ENCODE measurements around the gene INCA1. TPM values are rescaled to one million over a fixed set of nuclear protein-coding genes. Genes with fewer than 3 reads are reported as not detected.
A peak's percentile ranks its signal among the peaks of the same experiment; 100 is the strongest.

INCA1 gene
- total and polyA plus RNA-seq, 2 of the 13 experiments (the other 11 are each of a cell fraction or from before 2014, with no cell fraction given), result 0.93 to 2.6 TPM

DNA sequence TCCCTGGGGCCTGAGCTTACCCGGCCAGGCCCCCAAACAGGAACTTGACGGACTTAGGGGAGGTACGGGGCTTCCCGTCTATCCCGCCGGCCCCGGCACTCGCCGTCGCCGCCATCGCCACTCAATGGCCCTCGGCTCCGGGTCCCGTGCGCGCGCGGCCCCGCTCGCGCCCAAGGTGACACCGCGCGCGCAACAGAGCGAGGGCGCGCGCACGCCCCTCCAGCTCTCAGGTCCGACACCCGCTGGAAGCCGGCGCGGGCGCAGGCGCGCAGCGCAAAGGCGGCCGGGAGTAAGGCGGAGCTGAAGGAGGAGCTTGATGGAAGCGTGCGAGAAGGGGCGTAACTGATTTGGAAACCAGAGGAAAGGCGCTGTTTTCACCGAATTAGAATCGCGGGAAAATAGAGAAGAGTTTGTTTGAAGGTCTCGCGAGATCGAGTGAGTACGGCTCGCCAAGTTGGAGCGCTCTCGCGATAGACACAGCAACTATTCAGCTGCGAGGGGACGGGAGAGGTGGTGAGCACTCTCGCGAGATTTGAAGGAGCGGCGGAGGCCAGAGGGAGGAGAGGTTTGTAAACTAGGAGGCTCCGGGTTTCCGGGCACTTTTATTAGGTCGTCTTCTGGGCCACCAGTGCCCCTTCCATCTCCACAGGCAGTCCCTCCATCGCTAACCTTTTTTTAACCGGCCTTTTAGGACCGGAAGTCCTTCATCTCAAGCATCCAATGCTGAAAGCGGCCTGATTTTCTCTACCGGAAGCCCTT is 57.3 kb downstream of the INCA1 start, which contains the start of the genes RNF167 and SLC25A11 (continued):
- no peak for TF ChIP-seq ZNF841 (CRISPR knock-in tag; IDR thresholded peaks at IDR 0.05; ENCODE audit: borderline replicate concordance)
- peak; percentile 49 for TF ChIP-seq IKZF4 (CRISPR knock-in tag; IDR thresholded peaks at IDR 0.05; ENCODE audit: borderline replicate concordance, low read depth, not compliant biosample characterization)
- TF ChIP-seq, protein P1, sequence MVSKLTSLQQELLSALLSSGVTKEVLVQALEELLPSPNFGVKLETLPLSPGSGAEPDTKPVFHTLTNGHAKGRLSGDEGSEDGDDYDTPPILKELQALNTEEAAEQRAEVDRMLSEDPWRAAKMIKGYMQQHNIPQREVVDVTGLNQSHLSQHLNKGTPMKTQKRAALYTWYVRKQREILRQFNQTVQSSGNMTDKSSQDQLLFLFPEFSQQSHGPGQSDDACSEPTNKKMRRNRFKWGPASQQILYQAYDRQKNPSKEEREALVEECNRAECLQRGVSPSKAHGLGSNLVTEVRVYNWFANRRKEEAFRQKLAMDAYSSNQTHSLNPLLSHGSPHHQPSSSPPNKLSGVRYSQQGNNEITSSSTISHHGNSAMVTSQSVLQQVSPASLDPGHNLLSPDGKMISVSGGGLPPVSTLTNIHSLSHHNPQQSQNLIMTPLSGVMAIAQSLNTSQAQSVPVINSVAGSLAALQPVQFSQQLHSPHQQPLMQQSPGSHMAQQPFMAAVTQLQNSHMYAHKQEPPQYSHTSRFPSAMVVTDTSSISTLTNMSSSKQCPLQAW (CRISPR knock-in tag; IDR thresholded peaks at IDR 0.05), result peak; percentile 40; the same call in 1 of the 2 replicates
- TF ChIP-seq, protein P2, sequence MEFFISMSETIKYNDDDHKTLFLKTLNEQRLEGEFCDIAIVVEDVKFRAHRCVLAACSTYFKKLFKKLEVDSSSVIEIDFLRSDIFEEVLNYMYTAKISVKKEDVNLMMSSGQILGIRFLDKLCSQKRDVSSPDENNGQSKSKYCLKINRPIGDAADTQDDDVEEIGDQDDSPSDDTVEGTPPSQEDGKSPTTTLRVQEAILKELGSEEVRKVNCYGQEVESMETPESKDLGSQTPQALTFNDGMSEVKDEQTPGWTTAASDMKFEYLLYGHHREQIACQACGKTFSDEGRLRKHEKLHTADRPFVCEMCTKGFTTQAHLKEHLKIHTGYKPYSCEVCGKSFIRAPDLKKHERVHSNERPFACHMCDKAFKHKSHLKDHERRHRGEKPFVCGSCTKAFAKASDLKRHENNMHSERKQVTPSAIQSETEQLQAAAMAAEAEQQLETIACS (CRISPR knock-in tag; IDR thresholded peaks at IDR 0.05), result peak; percentile 100
- no peak; the same call in 1 of the 2 replicates for TF ChIP-seq SAFB2 (CRISPR knock-in tag; IDR thresholded peaks at IDR 0.05; ENCODE audit: borderline replicate concordance, low read depth)
- no peak for TF ChIP-seq JDP2 (CRISPR knock-in tag; IDR thresholded peaks at IDR 0.05; ENCODE audit: borderline replicate concordance)
- 0 out of 2 replicates have a peak, but pooled peaks have one; percentile 27 for TF ChIP-seq FIP1L1 (IDR thresholded peaks at IDR 0.05; ENCODE audit: borderline replicate concordance, insufficient read depth, low read depth, low read length)
- no peak for TF ChIP-seq ZFP36 (IDR thresholded peaks at IDR 0.05; ENCODE audit: borderline replicate concordance, low read depth, low read length, partially characterized antibody)
- TF ChIP-seq, protein P3, sequence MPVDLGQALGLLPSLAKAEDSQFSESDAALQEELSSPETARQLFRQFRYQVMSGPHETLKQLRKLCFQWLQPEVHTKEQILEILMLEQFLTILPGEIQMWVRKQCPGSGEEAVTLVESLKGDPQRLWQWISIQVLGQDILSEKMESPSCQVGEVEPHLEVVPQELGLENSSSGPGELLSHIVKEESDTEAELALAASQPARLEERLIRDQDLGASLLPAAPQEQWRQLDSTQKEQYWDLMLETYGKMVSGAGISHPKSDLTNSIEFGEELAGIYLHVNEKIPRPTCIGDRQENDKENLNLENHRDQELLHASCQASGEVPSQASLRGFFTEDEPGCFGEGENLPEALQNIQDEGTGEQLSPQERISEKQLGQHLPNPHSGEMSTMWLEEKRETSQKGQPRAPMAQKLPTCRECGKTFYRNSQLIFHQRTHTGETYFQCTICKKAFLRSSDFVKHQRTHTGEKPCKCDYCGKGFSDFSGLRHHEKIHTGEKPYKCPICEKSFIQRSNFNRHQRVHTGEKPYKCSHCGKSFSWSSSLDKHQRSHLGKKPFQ (CRISPR knock-in tag; IDR thresholded peaks at IDR 0.05; ENCODE audit: insufficient replicate concordance), result no peak
- TF ChIP-seq, protein P4, sequence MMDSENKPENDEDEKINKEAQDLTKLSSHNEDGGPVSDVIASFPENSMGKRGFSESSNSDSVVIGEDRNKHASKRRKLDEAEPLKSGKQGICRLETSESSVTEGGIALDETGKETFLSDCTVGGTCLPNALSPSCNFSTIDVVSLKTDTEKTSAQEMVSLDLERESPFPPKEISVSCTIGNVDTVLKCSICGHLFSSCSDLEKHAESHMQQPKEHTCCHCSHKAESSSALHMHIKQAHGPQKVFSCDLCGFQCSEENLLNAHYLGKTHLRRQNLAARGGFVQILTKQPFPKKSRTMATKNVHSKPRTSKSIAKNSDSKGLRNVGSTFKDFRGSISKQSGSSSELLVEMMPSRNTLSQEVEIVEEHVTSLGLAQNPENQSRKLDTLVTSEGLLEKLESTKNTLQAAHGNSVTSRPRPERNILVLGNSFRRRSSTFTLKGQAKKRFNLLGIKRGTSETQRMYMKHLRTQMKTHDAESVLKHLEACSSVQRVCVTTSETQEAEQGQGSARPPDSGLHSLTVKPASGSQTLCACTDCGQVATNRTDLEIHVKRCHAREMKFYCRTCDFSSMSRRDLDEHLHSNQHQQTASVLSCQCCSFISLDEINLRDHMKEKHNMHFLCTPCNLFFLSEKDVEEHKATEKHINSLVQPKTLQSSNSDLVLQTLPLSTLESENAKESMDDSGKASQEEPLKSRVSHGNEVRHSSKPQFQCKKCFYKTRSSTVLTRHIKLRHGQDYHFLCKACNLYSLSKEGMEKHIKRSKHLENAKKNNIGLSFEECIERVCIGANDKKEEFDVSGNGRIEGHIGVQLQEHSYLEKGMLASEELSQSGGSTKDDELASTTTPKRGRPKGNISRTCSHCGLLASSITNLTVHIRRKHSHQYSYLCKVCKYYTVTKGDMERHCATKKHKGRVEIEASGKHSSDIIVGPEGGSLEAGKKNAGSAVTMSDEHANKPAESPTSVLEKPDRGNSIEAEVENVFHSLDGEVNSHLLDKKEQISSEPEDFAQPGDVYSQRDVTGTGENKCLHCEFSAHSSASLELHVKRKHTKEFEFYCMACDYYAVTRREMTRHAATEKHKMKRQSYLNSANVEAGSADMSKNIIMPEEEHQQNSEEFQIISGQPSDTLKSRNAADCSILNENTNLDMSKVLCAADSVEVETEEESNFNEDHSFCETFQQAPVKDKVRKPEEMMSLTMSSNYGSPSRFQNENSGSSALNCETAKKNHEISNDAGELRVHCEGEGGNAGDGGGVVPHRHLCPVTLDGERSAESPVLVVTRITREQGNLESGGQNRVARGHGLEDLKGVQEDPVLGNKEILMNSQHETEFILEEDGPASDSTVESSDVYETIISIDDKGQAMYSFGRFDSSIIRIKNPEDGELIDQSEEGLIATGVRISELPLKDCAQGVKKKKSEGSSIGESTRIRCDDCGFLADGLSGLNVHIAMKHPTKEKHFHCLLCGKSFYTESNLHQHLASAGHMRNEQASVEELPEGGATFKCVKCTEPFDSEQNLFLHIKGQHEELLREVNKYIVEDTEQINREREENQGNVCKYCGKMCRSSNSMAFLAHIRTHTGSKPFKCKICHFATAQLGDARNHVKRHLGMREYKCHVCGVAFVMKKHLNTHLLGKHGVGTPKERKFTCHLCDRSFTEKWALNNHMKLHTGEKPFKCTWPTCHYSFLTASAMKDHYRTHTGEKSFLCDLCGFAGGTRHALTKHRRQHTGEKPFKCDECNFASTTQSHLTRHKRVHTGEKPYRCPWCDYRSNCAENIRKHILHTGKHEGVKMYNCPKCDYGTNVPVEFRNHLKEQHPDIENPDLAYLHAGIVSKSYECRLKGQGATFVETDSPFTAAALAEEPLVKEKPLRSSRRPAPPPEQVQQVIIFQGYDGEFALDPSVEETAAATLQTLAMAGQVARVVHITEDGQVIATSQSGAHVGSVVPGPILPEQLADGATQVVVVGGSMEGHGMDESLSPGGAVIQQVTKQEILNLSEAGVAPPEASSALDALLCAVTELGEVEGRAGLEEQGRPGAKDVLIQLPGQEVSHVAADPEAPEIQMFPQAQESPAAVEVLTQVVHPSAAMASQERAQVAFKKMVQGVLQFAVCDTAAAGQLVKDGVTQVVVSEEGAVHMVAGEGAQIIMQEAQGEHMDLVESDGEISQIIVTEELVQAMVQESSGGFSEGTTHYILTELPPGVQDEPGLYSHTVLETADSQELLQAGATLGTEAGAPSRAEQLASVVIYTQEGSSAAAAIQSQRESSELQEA (CRISPR knock-in tag; IDR thresholded peaks at IDR 0.05; ENCODE audit: not compliant biosample characterization), result peak; percentile 19
- TF ChIP-seq CEBPB (IDR thresholded peaks at IDR 0.05; ENCODE audit: borderline replicate concordance, low read depth, low read length), result no peak
- no peak for TF ChIP-seq TSC22D2 (CRISPR knock-in tag; IDR thresholded peaks at IDR 0.05; ENCODE audit: borderline replicate concordance)
- TF ChIP-seq RXRB (CRISPR knock-in tag; IDR thresholded peaks at IDR 0.05; ENCODE audit: borderline replicate concordance), result no peak
- no peak for TF ChIP-seq ZNF878 (CRISPR knock-in tag; IDR thresholded peaks at IDR 0.05)

Data from HepG2 (cell line).